Raji (cell line): ENCODE results near the gene CHDH.

Source experiments
- POLR2A ChIP-seq: IDR thresholded peaks from 2 replicates; pipeline ENCODE4 v1.6.1; 2011; ENCODE audit warnings: low read depth, low read length, control low read depth; ENCODE audit not compliant: insufficient read depth

CHDH gene

DNA sequence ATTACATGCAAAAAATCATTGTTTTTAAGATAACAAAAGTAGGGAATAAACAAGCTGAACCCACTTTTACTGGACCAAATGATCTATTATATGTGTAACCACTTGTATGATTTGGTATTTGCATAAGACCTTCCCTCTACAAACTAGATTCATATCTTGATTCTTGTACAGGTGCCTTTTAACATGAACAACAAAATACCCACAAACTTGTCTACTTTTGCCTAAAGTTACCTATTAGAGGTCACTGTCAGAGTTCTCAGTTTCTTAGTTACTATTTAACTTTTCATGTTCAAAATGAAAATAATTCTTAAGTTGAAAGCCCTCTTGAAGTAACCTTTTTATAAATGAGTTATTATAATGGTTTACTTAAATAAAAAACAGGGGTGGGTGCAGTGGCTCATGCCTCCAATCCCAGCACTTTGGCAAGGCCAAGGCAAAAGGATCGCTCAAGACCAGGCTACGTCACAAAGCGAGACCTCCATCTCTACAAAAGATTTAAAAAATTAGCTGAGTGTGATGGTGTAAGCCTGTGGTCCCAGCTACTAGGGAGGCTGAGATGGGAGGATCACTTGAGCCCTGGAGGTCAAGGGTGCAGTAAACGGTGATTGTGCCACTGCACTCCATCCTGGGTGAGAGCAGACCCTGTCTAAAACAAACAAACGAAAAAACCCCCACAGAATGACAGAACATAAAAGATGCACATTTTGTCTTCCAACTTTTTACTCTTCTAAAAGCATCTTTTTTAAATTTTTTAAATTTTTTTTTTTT is 19.7 kb upstream of the CHDH start:
- no peak for TF ChIP-seq POLR2A

DNA sequence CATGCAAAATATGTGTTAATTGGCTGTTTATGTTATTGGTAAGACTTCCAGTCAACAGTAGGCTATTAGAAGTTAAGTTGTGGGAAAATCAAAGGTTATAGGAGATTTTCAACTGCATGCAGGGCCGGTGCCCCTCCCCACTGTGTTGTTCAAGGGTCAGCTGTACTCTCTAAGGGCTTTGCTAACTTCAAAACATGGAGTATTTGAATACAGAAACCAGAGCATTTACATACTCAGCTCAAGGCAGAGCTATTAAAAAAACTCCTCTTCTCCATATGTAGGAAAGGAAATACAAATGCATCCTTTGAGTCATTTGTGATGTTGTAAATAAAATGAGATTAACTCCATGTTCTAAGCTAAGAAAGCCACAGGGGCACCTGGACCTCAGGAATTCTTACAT is 16.9 kb upstream of the CHDH start:
- no peak for TF ChIP-seq POLR2A

- TF ChIP-seq POLR2A: no peak
These were observed 16.0 kb upstream of the CHDH start for GRCh38 chr3:53862241-53862640.

- no peak for TF ChIP-seq POLR2A
These were observed 14.0 kb upstream of the CHDH start for GRCh38 chr3:53860196-53860595.

DNA sequence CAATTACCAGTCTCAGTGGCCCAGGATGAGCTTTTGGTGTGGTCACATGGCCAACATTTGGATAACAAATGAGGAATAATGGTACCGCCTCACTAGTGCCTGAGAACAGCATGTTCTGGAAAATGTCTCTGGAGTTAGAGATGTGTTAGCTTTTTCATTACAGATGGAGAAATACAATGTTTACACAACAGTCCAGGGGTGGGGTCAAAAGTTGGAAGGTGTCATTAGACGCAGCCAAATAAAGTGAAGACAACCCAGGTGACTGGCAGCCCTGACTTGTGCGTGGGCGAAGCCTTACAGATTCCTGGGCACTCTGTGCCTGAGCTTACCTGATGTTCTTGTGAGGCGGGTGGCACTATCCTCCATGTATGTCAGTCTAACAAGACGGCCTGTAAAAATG is 13.0 kb upstream of the CHDH start:
- TF ChIP-seq POLR2A: no peak

GRCh38 chr3:53858096-53858741 is 12.0 kb upstream of the CHDH start:
- TF ChIP-seq POLR2A: no peak

GRCh38 chr3:53856964-53857363 is 10.7 kb upstream of the CHDH start:
- no peak for TF ChIP-seq POLR2A

GRCh38 chr3:53850895-53851294 is 4.7 kb upstream of the CHDH start:
- TF ChIP-seq POLR2A: no peak

DNA sequence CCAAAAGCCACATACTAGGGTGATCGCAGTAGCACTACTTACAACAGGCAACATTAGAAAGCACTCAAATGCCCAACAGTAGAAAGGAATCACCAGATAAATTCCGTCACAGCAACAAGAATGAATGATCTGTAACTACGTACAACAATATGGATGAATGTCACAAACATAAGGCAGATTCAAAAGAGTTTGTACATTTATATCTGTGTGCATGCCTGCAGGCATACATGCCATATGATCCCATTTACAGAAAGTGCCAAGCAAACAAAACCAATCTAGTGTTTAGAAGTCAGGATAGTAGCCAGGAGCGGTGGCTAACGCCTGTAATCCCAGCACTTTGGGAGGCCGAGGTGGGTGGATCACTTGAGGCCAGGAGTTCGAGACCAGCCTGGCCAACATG is 3.7 kb upstream of the CHDH start:
- TF ChIP-seq POLR2A: no peak

DNA sequence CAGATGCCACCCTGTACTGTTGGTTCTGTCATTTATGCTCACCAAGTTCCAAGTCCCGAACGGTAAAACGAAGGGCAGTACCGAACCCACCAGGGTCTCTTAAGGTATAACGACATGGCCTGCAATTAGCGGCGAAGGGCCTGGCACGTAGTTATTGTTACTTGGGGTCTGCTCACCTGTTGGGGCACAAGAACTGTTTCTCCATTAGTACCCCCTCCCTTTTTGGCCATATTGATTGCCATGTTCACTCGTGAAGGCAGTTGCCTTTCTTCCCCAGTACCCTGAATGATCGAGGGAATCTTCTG is 584 bp upstream of the CHDH start:
- TF ChIP-seq POLR2A: no peak

GRCh38 chr3:53845881-53846133 is 412 bp downstream of the CHDH start:
- no peak for TF ChIP-seq POLR2A

- TF ChIP-seq POLR2A: no peak
These were observed 927 bp downstream of the CHDH start for GRCh38 chr3:53845103-53845880.

GRCh38 chr3:53844262-53845102 is 1.7 kb downstream of the CHDH start:
- no peak for TF ChIP-seq POLR2A

DNA sequence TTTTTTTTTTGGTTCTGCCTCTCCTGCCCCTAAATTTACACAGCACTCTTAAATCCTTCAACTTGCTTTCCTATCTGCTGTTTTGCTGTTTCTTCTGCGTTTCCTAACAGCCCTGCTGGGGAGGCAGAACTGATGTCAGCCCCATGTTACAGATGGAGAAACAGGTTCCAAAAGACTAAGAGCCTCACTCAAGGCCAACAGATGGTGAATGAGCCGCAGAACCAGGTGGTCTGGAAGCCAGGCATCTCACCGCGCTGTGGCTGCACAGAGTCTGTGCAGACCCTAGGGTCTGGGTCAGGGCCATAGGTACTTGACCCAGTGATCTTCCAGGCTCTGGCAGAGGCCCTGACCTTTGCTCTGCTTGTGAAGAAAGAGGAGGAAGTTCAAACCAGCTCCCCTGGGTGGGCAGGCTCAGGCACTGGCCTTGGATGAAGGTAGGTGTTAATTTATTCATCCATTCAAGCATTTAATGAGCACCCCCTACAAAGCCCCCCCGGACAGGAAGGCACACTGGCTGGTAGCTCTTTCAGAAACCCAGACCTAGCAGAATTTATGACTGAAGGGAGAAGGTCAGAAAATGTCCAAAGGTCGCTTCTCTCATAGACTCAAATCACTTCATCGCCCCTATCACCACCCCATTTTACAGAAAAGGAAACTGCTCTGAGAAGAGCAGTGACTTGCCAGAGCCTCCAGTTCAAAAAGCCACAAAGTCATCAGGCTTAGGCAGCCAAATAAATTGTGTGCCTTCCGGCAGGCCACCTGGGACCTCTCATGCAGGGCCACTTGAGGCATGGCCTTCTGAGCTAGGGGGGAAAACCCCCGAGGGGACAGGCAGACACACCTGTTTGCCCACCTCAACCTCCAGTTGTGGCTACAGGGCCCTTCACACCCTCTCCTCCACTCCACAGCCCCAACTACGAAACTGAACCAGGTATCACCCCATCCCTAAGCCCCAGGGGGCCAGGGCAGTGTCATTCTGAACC is 2.7 kb downstream of the CHDH start:
- no peak for TF ChIP-seq POLR2A

GRCh38 chr3:53842436-53843194 is 3.6 kb downstream of the CHDH start:
- no peak for TF ChIP-seq POLR2A
